ENCODE results near the gene CFAP73.

Gene CFAP73

GRCh38 chr12:113142886-113143332 lies 6.6 kb upstream of the CFAP73 start:
- DNase-seq, result no peak

- DNase-seq, result no peak
Observed at GRCh38 chr12:113143959-113144358, 5.6 kb upstream of the CFAP73 start.

GRCh38 chr12:113144806-113145205 lies 4.7 kb upstream of the CFAP73 start:
- no peak for DNase-seq

DNA sequence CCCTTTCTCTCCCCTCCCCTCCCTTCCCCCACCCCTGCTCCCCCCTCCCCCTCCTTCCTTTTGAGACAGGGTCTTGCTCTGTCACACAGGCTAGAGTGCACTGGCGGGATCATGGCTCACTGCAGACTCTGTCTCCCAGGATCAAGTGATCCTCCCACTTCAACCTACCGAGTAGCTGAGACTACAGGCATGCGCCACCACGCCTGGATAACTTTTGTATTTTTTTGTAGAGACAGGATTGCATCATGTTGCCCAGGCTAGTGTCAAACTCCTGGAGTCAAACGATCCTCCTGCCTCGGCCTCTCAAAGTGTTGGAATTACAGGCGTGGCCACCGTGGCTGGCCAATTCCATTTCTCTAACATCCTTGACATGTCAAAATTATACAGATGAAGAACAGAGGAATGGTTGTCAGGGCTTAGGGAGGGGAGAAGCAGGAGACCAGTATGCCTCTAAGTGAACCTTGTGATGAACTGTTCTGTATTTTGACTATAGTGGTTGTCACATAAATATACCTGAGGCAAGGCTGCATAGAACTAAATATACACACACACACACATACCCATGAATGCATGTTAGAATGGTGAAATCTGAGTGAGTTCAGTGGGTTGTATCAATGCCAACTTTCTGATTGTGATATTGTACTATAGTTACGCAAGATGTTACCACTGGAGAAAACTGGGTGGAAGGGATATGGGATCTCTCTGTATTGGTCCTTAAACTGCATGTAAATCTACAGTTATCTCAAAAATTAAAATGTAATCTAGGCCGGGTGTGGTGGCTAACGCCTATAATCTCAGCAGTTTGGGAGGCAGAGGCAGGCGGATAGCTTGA lies 3.6 kb upstream of the CFAP73 start:
- DNase-seq, result no peak

- no peak for DNase-seq
Observed at GRCh38 chr12:113146999-113147398, 2.5 kb upstream of the CFAP73 start.

DNA sequence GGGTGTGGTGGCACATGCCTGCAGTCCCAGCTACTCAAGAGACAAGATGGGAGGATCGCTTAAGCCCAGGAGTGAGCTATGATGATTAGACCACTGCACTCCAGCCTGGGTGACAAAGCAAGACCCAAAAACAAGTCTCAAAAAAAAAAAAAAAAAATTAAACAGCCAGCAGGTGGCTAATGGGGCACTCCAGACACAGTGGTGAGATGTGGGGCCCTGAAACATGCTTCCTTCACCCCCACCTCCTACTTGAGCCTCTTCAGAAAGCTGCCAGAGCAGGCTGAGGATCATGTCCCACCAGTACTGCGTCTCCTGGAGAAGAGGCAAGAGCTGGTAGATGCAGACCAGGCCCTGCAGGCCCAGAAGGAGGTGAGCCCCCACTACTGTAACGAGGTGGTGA lies 2.1 kb downstream of the CFAP73 start:
- DNase-seq, result no peak

DNA sequence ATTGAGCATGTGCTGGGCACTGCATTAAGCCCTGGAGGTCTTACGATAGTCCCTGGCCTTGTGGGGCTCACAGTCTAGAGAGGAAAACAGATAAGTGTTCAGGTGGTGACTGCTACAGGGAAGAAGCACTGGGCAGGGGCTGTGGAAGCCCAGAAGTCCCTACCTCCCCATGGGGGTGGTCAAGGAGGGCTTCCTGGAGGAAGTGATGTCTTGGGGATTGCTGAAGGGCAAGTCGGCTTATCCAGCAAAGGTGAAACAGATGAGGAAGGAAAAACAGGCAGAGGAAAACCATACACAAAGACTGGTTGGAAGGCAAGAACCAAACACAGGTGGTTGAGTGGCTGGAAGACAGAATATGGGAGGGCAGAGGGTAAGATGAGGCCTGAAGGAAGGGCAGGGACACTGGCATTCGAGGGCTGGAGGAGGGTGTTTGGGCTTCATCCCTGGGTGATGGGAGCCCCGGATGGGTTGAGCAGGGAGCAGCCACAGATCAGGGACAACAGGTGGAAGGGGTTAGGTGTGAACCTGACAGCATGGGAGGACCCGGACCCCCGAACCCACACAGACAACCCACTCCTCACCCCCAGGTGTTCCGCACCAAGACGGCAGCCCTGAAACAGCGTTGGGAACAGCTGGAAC lies 2.8 kb downstream of the CFAP73 start:
- DNase-seq, result no peak

DNA sequence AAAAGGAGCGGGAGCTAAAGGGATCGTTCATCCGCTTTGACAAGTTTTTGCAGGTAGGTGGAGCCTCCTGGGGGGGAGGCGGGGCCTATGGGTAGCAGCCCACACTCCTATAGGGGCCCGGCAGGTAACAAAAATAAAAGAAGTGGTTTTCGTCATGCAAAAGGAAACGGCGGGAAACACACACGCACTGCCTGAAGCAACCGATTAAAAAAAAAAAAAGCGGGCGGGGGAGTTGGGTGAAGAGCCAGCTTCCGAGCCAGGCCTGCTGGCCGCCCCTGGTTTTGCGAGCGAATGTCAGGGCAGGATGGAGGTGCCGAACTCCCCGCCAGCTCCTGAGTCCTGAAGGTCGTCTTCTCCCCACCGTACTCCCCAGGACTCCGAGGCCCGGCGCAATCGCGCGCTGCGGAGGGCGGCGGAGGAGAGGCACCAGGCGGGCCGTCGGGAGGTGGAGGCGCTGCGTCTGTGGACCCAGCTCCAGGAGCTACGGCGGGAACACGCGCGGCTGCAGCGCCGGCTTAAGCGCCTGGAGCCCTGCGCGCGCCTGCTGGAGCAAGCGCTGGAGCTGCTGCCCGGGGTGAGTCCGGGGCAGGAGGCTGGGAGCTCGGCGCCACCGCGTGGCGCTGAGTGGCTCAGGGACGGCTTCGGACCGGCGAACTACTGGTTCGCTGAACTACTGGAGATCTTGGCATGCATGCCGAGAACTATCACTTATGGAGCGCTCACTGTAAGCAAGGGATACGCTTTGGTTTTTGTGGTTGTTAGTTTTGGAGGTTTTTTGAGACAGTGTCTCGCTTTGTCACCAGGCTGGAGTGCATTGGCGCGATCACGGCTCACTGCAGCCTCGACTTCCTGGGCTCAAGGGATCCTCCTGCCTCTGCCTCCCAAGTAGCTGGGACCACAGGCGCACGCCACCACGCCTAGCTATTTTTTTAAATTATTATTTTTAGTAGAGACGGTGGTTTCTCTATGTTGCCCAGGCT lies 3.6 kb downstream of the CFAP73 start:
- peak; percentile 74 for DNase-seq

- no peak for DNase-seq
Observed at GRCh38 chr12:113154351-113154973, 4.9 kb downstream of the CFAP73 start.

DNA sequence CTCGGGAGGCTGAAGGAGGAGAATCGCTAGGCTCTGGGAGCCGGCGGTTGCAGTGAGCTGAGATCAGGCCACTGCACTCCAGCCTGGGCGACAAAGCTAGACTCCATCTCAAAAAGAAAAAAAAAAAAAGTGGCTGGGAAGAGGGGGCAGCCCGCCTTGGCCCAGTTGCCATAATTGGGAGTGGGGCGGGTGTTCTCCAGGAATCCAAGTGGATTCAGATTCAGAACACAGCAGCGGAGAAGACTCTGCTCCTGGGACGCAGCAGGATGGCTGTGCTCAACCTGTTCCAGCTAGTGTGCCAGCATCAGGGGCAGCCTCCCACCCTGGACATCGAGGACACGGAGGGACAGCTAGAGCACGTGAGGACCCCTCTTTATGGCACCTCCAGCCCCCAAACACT lies 5.5 kb downstream of the CFAP73 start:
- DNase-seq, result no peak

DNA sequence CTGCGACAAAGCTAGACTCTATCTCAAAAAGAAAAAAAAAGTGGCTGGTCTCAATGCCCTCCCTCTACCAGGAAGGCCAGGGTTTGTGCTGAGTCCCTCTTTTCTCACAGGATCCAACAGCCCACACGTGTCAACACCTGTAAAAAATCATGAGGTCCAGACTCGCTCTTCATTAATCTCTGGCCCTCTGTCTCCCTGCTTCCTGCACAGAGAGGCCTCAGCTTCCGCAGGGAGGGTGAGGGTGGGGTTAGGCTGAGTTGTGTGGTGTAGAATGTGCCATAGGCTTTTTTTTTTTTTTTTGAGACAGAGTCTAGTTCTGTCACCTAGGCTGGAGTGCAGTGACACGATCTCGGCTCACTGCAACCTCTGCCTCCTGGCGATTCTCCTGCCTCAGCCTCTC lies 6.1 kb downstream of the CFAP73 start:
- no peak for DNase-seq

- DNase-seq, result no peak
Observed at GRCh38 chr12:113157218-113157859, 7.8 kb downstream of the CFAP73 start.

- DNase-seq, result no peak
Observed at GRCh38 chr12:113158439-113159203, 9.1 kb downstream of the CFAP73 start.

DNA sequence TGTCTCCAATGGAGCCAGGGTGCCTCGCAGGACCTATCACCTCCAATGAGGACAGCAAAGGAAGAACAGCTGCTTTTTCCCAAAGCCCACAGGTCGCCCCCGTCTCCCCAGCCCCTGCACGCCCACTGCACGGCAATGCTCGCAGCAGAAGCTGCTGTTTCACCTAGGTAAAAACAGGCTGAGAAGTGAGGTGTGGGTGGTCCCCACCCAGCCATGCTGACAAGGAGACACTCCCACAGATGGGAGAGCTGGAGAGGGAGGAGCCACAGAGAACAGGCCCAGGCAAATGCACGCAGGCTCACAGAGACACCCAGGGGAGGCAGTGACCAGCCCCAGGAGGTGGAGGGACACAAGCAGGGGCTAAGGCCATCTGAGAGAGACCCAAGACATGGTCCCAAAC lies 10.4 kb downstream of the CFAP73 start:
- DNase-seq, result no peak

DNA sequence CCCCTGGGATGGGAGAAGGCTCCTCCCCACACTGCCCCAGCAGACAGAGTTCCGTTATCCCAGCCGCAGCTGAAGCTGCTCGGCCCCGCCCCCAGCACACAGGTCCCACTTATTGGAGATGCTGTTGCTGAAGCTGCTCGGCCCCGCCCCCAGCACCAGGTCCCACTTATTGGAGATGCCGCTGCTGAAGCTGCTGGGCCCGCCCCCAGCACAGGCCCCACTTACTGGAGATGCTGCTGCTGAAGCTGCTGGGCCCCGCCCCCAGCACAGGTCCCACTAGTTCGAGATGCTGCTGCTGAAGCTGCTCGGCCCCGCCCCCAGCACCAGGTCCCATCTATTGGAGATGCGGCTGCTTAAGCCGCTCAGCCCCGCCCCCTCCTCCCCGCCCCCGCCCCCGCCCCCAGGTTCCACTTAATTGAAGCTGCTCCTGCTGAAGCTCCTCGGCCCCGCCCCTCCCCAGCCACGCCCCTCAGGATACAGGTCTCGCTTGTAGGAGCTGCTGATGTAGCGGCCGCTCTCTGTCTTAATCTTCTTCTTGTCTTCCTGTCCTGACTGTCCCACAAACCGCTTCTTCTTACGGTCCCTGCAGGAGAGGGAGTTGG lies 12.0 kb downstream of the CFAP73 start:
- no peak for DNase-seq

DNA sequence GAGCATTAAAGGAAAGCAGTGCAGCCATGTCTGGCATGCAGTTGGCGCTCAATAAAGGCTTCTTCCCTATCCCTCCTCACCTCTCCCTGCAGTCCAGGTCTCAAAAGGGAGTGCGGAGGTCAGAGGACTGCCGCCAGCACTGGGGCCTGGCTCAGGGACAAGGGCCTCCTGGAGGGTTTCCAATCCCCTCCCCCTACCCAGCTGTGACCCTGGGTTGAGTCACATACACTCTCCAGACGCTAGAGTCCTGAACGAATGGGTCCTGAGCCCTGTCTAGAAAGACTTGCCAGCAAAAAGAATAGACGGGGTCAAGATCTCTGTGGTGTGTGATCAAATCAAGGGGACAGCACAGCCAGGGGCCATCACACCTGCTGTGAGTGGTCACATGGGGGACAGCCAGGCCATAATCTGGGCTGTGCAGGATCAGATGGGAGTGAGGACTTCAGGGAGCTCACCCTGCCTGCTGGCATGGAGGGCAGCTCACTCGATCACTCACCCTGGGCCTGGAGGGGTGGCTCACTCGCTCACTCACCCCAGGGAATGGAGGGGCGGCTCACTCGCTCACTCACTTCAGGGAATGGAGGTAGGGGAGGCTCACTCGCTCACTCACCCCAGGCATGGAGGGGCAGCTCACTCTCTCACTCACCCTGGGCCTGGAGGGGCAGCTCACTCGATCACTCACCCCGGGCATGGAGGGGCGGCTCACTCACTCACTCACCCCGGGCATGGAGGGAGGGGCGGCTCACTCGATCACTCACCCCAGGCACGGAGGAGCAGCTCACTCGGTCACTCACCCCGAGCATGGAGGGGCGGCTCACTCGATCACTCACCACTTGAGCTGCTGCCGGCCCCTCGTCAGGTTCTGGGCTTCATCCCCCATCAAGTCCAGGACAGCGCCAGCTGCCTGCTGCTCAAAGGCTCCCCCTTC lies 12.8 kb downstream of the CFAP73 start:
- no peak for DNase-seq

GRCh38 chr12:113163030-113163360 lies 13.5 kb downstream of the CFAP73 start:
- DNase-seq, result no peak

DNA sequence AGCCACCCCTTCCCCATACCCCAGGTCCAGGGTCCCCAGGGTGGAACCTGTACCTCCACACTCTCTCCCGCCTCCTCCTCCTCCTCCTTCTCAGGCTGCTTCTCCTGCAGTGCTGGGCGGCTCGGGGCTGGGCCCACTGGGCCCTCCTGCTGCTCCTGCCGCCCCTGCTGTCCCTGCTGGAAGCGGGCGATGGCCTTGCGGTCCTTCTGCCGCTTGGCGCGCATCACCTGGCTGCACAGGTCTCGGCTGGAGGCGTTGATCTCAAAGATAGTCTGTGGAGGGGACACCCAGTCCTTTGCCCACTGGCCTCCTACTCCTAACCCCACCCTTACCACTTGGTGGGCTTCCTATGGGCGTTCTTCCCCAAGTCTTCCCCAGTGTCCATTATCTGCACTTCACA lies 14.5 kb downstream of the CFAP73 start:
- DNase-seq, result no peak

GRCh38 chr12:113165521-113166450 lies 16.3 kb downstream of the CFAP73 start:
- DNase-seq, result no peak
